Activated CD8-positive, alpha-beta memory T cell treated with anti-CD3 and anti-CD28 coated beads, Interleukin-2, amount 10 ng/mL, durations not matched to agents 7 days and 5 days (primary cell): ENCODE measurements around the gene ITPR1. TPM values are rescaled to one million over a fixed set of nuclear protein-coding genes. Genes with fewer than 3 reads are reported as not detected.

Source experiments
- ATAC-seq: fragments of 150-1000 bp; cut with Tn5 transposase; one replicate; pipeline ENCODE4 v1.10.0; 2021; ENCODE audit warnings: moderate library complexity
- CTCF ChIA-PET: fragments of 350-600 bp; sonication (Branson Sonifier 250); formaldehyde crosslinking; loops from one replicate; lab custom pipeline; 2021; ENCODE audit warnings: antibody characterized with exemption; lab: Charles Lee
- DNase-seq: peaks from one replicate; pipeline ENCODE4 v3.0.0-alpha.2; 2020
- H3K27ac Mint-ChIP-seq: one replicate; pipeline ENCODE4 v1.8.0; 2021; ENCODE audit warnings: mild to moderate bottlenecking, mixed read lengths
- H3K27me3 Mint-ChIP-seq: one replicate; pipeline ENCODE4 v1.8.0; 2021; ENCODE audit warnings: mixed read lengths
- H3K36me3 Mint-ChIP-seq: one replicate; pipeline ENCODE4 v1.8.0; 2021; ENCODE audit warnings: mild to moderate bottlenecking, mixed read lengths
- H3K4me1 Mint-ChIP-seq: one replicate; pipeline ENCODE4 v1.8.0; 2021; ENCODE audit warnings: mixed read lengths
- H3K4me3 Mint-ChIP-seq: one replicate; pipeline ENCODE4 v1.8.0; 2021; ENCODE audit warnings: mild to moderate bottlenecking, moderate library complexity, mixed read lengths
- H3K9me3 Mint-ChIP-seq: one replicate; pipeline ENCODE4 v1.8.0; 2022; ENCODE audit warnings: low read depth, mixed read lengths
- total RNA-seq, 2 experiments: library from RNA; stranded (reverse); gene quantifications; one replicate each; pipeline ENCODE4 v1.2.3, GENCODE V29; 2021

ITPR1 gene
- total RNA-seq, 2 experiments from 2014 or later: 109 to 116 TPM

DNA sequence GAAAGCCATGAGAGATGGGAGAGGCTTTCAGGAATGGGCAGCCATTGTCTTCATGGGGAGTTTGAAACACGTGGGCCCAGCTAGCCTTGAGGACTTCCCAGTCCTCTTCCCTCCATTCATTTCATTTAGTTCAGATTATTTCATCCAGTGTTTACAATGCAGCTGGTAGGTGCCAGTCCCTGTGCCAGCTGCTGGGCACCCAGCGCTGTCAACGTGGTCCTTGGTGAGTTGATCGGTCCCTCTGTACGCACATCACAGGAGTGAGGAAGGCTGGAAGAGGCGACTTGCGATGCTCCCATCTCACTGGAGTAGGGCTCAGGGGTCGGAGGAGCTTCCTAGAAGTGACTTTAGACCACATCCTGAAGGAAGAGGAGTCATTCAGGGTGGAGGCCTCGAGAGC lies 279.7 kb downstream of the ITPR1 start:
- peaks cover 61% of the 10 kb centered on the region for H3K4me1 Mint-ChIP-seq
- H3K4me3 Mint-ChIP-seq: no peak overlapping the region
- no peaks in the 10 kb centered on the region for H3K27me3 Mint-ChIP-seq
- no peak for DNase-seq
- H3K36me3 Mint-ChIP-seq: peaks cover 60% of the 10 kb centered on the region
- H3K27ac Mint-ChIP-seq: peak overlapping the region; percentile 4
- CTCF ChIA-PET: no interaction called here
- no peak for ATAC-seq
- no peaks in the 10 kb centered on the region for H3K9me3 Mint-ChIP-seq

DNA sequence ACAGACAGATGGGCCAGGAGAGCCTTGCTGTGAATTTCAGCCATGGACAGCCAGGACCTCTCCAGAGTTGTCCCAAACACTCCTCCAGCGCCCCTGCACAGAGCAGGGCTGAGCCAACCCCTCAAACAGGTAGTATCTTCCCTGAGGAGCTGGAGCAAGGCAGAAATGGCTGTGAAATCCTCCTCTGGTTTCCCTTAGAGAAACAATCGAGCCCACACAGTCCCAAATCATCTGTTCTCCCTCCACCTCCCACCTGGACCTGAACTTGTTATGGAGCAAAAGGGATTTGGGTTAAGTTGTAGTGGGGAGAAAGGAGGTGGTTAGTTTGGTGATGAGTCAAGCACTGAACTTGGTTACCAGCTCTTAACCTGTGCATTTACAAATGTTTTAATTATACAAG lies 280.4 kb downstream of the ITPR1 start:
- Mint-ChIP-seq H3K4me1 (peaks cover 68% of the 10 kb centered on the region), H3K36me3 (peaks cover 62% of the 10 kb centered on the region), H3K27me3 (no peaks in the 10 kb centered on the region), H3K27ac (peak overlapping the region; percentile 31), H3K4me3 (no peak overlapping the region), H3K9me3 (no peaks in the 10 kb centered on the region)
- ATAC-seq (no peak), DNase-seq (no peak)
- CTCF ChIA-PET: no interaction called here

DNA sequence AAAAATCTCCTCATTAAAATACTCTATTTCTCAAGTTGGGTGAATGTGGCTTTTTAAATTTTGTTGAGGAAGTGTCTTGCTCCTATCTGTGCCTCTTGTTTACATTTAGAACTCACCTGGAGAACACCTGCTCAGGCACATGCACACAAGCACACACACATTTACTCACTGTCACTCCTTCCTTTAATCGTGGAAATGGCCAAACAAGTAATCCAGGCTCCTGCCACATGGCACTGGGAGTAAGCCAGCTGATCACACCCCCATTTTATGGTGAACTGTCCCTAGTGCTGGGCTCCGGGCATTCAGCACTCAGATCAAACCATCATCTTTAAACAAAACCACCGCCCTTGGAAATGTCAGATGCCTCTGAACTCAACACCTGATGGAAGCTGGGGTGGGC lies 281.4 kb downstream of the ITPR1 start:
- peaks cover 77% of the 10 kb centered on the region for H3K4me1 Mint-ChIP-seq
- CTCF ChIA-PET: no interaction called here
- no peaks in the 10 kb centered on the region for H3K27me3 Mint-ChIP-seq
- ATAC-seq (no peak), DNase-seq (no peak)
- H3K9me3 Mint-ChIP-seq: no peaks in the 10 kb centered on the region
- no peak overlapping the region for H3K27ac Mint-ChIP-seq
- no peak overlapping the region for H3K4me3 Mint-ChIP-seq
- H3K36me3 Mint-ChIP-seq: peaks cover 67% of the 10 kb centered on the region

DNA sequence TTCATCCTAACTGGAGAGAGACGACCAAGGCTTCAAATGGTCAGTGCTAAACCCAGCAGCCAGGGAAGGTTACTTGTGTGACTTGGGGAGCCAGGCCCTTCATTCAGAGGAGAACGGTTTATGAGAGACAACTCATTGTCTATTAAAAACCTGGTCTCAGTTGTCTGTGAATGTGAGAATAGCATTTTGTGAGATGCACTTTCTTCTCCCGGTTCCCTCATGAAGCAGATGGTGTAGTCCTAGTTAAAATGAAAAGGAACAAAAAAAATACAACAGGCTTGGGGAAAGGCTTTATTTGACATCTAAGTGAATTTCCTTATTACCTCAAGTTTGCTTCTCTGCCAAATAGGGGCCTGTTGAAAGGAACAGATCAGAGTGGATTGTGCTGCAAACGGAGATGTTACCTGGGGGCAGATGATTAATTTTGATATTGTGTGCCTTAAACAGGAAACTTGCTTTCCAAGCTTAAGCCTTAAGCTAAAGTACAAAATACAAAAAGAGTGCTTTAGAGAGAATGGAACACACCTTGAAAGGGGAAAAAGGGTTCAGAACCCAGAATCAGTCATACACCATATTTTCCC lies 283.3 kb downstream of the ITPR1 start:
- Mint-ChIP-seq H3K27ac (peak overlapping the region; percentile 86), H3K4me3 (no peak overlapping the region), H3K36me3 (peaks cover 74% of the 10 kb centered on the region), H3K9me3 (no peaks in the 10 kb centered on the region), H3K27me3 (no peaks in the 10 kb centered on the region), H3K4me1 (peaks cover 71% of the 10 kb centered on the region)
- CTCF ChIA-PET: interaction anchor here (1.1 kb wide), 1 partner anchor 65 kb away, joined by 3 read pairs; no protein-coding TSS in a partner anchor
- ATAC-seq (no peak), DNase-seq (no peak)

DNA sequence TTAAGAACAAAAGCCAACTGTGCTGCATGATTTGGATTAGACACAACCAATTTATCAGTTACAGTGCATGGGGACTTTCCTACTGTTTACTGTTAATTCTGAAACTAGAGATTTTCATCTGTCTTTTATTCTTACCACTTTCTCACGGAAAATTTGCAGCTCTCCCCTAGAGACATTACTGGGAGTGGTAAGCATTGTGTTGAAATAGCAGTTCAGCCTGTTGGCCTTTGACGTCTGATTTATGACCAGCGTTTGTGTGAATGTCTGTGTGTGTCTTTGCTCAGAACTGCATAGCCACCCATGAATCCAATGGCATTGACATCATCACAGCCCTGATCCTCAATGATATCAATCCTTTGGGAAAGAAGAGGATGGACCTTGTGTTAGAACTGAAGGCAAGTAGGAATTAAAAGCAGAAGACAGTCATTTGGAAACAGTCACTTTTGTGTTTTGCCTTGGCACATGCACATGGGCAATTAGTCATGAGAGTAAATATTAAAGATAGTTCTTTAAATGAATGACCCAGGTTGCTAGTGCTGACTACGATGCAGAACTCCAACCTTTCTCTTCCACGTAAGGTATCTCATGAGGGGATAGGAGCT lies 283.9 kb downstream of the ITPR1 start:
- peak; percentile 46 for DNase-seq
- no peaks in the 10 kb centered on the region for H3K27me3 Mint-ChIP-seq
- ATAC-seq: peak; percentile 76
- peaks cover 76% of the 10 kb centered on the region for H3K36me3 Mint-ChIP-seq
- H3K27ac Mint-ChIP-seq: peak overlapping the region; percentile 86
- H3K4me3 Mint-ChIP-seq: peak overlapping the region; percentile 6
- H3K9me3 Mint-ChIP-seq: no peaks in the 10 kb centered on the region
- CTCF ChIA-PET: interaction anchor here (0.9 to 1.4 kb wide), 2 partner anchors 18 to 30 kb away, joined by 3 read pairs; no protein-coding TSS in a partner anchor
- H3K4me1 Mint-ChIP-seq: peaks cover 67% of the 10 kb centered on the region

DNA sequence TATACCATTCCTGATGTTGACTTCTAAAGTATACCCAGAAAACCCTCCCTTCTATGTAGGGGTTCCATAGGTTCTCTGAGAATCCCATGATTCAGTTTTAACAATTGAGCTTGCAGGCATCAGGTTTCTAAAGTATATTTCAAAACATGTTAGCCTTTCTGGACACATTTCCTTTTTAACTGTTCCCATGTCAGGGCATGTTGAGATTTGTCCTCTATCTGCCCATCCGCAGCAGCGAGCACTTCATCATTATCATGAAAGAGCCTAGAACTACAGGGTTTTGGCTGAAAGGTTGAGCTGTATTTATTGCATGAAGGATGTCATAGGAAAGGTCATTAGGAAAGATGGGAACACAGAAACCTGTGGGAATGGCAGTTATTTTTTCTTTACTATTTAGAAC lies 285.0 kb downstream of the ITPR1 start:
- Mint-ChIP-seq H3K4me3 (no peak overlapping the region), H3K9me3 (no peaks in the 10 kb centered on the region), H3K4me1 (peaks cover 57% of the 10 kb centered on the region), H3K27ac (peak overlapping the region; percentile 50), H3K27me3 (no peaks in the 10 kb centered on the region), H3K36me3 (peaks cover 79% of the 10 kb centered on the region)
- no peak for ATAC-seq
- CTCF ChIA-PET: interaction anchor here (0.9 to 1.4 kb wide), 4 partner anchors 10 to 67 kb away, joined by 3 to 4 read pairs (median 3); no protein-coding TSS in a partner anchor
- DNase-seq: no peak

DNA sequence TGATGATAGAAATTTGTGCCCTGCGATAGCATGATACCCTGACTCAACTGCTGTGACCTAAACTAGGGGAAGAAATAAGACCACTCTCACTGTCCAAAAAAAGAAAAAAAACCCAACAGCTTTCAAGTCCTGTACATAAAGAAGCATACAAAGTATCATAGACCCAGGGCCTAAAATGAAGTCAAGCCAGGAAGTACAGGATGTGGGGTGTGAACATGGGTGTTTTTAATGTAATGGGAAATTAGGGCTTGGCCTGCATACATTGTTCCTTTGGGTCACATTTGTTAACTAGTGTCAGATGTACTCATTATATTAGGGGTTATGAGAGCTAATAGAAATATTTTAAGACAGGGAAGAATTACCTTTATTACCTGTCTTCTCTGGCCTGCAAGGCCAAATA lies 285.6 kb downstream of the ITPR1 start:
- Mint-ChIP-seq H3K4me3 (no peak overlapping the region), H3K36me3 (peaks cover 82% of the 10 kb centered on the region), H3K27me3 (no peaks in the 10 kb centered on the region), H3K4me1 (peaks cover 51% of the 10 kb centered on the region), H3K27ac (peak overlapping the region; percentile 44), H3K9me3 (no peaks in the 10 kb centered on the region)
- no peak for DNase-seq
- CTCF ChIA-PET: interaction anchor here (0.9 to 1.4 kb wide), 2 partner anchors 28 to 67 kb away, joined by 3 to 4 read pairs; no protein-coding TSS in a partner anchor
- no peak for ATAC-seq

DNA sequence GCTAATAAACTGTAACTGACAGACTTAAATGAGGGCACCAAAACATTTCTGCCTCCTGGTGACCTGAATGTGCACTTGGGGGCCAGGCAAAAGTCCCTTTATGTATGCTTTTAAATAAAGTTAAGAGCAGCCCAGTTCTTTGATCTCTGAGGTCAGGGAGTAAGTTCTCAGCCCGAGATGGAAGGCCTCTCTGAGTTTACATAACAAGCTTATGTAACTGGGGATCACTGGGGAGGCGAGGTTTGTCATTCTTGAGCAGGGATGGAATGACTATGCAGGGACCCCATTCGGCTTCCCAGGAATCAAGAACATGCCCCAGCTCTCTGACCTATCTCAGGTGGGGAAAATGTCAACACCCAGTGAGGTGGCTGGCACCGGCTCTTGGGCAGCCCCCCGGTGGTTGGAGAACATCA lies 287.4 kb downstream of the ITPR1 start:
- Mint-ChIP-seq H3K4me1 (peaks cover 39% of the 10 kb centered on the region), H3K27ac (peak overlapping the region; percentile 26), H3K9me3 (no peaks in the 10 kb centered on the region), H3K36me3 (peaks cover 82% of the 10 kb centered on the region), H3K4me3 (no peak overlapping the region), H3K27me3 (no peaks in the 10 kb centered on the region)
- CTCF ChIA-PET: no interaction called here
- ATAC-seq: no peak
- DNase-seq: no peak

DNA sequence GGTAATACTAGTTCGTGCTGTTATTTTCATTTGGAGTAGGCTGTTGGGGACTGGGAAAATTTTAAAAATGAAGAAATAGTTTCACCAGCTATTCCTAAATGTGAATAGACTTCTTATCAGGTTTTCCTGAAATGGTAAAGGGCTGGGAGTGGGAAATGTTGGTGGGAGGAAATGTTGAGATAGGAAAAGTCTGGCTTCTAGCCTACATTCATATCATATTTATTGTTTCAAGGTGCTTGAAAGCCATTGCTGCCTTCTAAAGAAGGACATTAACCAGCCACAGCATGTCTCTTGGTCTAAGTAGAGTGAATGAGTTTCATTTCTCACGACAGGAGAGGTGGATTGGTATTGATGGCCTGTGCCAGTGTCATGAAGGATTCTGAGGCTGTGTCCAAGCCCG lies 288.9 kb downstream of the ITPR1 start:
- peaks cover 82% of the 10 kb centered on the region for H3K36me3 Mint-ChIP-seq
- H3K9me3 Mint-ChIP-seq: no peaks in the 10 kb centered on the region
- DNase-seq (no peak), ATAC-seq (no peak)
- no peak overlapping the region for H3K4me3 Mint-ChIP-seq
- no peak overlapping the region for H3K27ac Mint-ChIP-seq
- CTCF ChIA-PET: no interaction called here
- H3K4me1 Mint-ChIP-seq: peaks cover 26% of the 10 kb centered on the region
- H3K27me3 Mint-ChIP-seq: no peaks in the 10 kb centered on the region

DNA sequence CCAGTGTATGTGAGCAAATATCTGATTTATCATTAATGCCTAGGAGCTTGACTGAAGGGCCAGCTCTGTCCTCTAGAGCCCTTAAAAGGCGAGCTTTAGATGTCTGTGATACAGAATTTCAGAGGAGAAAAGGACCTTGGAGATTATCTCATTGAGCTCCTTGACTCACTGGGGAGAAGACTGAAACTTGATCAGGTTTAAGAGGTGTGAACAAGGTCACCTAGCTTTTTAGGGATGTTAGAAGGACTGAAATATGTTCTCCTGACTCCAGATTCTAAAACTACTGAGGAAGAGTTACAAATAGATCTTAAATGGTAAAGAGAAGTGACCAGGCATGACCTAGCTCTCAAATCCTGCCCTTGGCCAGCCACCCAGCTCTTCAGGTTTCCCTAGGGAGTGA lies 292.4 kb downstream of the ITPR1 start:
- CTCF ChIA-PET: interaction anchor here (1.1 kb wide), 1 partner anchor 50 kb away, joined by 3 read pairs; no protein-coding TSS in a partner anchor
- H3K27ac Mint-ChIP-seq: no peak overlapping the region

DNA sequence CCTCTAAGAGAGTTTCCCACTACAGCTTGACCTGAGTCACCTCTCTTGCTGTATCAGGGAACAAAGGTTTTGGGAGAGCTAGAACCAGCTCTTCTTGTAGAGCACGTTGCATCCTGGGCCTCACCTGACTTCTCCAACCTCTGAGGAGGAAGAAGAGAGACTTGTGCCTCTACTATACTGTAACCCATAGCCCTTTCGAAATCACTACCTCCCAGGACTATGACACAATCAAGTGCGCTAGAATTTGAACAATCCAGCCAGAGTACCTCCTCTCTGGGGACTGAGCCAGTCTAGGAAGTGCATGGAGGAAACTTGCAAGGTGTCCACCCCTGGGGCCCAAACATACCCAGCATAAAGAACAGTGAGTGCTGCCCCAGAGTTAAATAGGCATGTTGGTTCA lies 293.3 kb downstream of the ITPR1 start:
- no peak overlapping the region for H3K4me3 Mint-ChIP-seq
- CTCF ChIA-PET: interaction anchor here (1.1 kb wide), 1 partner anchor 51 kb away, joined by 3 read pairs; no protein-coding TSS in a partner anchor
- DNase-seq (no peak), ATAC-seq (no peak)
- H3K36me3 Mint-ChIP-seq: peaks cover 74% of the 10 kb centered on the region
- no peaks in the 10 kb centered on the region for H3K27me3 Mint-ChIP-seq
- H3K4me1 Mint-ChIP-seq: no peaks in the 10 kb centered on the region
- no peaks in the 10 kb centered on the region for H3K9me3 Mint-ChIP-seq
- no peak overlapping the region for H3K27ac Mint-ChIP-seq

More for the DNA sequence above, 292.4 kb downstream of the ITPR1 start:
- H3K9me3 Mint-ChIP-seq: no peaks in the 10 kb centered on the region
- DNase-seq (no peak), ATAC-seq (no peak)
- H3K4me3 Mint-ChIP-seq: no peak overlapping the region
- H3K4me1 Mint-ChIP-seq: no peaks in the 10 kb centered on the region
- H3K27me3 Mint-ChIP-seq: no peaks in the 10 kb centered on the region
- H3K36me3 Mint-ChIP-seq: peaks cover 71% of the 10 kb centered on the region

DNA sequence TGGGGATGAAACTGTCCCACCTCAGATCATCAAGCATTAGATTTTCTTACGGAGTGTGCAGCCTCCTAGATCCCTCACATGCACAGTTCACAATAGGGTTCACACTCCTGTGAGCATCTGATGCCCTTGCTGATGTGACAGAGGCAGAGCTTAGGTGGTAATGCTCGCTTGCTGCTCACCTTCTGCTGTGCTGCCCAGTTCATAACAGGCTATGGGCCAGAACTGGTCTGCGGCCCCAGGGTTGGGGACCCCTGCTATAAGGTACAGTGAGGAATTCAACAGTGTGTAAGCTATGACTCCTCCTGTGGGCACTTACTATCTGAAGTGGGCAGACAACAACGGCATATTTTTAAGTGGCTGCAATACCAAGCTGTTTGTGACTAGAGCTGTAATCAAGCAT lies 298.2 kb downstream of the ITPR1 start:
- ATAC-seq (no peak), DNase-seq (no peak)
- no peak overlapping the region for H3K27ac Mint-ChIP-seq
- CTCF ChIA-PET: interaction anchor here (1.0 kb wide), 1 partner anchor 12 kb away, joined by 3 read pairs; no protein-coding TSS in a partner anchor
- no peaks in the 10 kb centered on the region for H3K9me3 Mint-ChIP-seq
- H3K4me3 Mint-ChIP-seq: no peak overlapping the region
- H3K36me3 Mint-ChIP-seq: peaks cover 67% of the 10 kb centered on the region
- no peaks in the 10 kb centered on the region for H3K27me3 Mint-ChIP-seq
- H3K4me1 Mint-ChIP-seq: no peaks in the 10 kb centered on the region

DNA sequence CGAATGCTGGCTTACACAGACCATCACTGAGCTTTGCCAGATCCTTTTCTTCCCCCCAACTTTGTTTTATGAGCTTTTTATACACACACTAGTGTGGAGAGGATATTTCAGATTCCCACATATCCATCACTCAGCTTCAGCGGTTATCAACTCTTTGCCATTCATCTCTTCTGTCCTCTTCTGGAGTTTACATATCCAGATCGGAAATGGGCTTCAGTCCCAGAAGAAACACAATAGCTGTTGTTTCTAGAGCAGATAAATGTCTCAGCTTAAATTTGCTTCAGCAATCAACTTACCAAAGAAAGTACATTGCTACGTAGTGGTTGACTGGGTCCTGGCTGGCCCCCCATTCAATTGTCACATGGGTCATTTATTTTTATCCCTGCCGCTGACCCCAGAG lies 300.2 kb downstream of the ITPR1 start:
- no peaks in the 10 kb centered on the region for H3K9me3 Mint-ChIP-seq
- ATAC-seq: no peak
- DNase-seq: no peak
- no peak overlapping the region for H3K4me3 Mint-ChIP-seq
- CTCF ChIA-PET: no interaction called here
- peaks cover 71% of the 10 kb centered on the region for H3K36me3 Mint-ChIP-seq
- H3K27ac Mint-ChIP-seq: no peak overlapping the region
- H3K27me3 Mint-ChIP-seq: no peaks in the 10 kb centered on the region
- no peaks in the 10 kb centered on the region for H3K4me1 Mint-ChIP-seq

DNA sequence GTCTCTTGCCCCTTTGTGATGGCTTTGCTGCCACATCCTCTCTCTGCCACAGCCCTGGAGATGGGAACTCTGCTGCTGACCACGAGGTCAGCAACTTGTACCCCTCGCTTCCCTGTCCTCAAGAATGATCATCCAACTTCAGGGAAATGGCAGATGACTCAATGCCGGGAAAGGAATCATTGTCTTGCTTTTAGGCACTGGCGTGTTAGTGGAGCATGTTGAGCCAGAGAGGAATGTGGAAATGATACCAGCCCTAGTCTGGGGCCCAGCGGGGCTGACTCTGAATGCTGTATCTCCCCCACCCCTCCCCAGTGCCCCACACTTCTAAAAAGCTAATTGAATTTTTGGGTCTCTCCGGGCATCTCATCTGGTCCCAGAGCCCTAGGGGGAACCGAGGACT lies 301.2 kb downstream of the ITPR1 start:
- no peak overlapping the region for H3K27ac Mint-ChIP-seq
- H3K4me1 Mint-ChIP-seq: no peaks in the 10 kb centered on the region
- H3K4me3 Mint-ChIP-seq: no peak overlapping the region
- DNase-seq: no peak
- peaks cover 71% of the 10 kb centered on the region for H3K36me3 Mint-ChIP-seq
- ATAC-seq: no peak
- H3K27me3 Mint-ChIP-seq: no peaks in the 10 kb centered on the region
- no peaks in the 10 kb centered on the region for H3K9me3 Mint-ChIP-seq
- CTCF ChIA-PET: no interaction called here
